HG03095 (cell line): Measurements from ENCODE around the gene CD7.
"Not testable (repeated sequence)": the region's sequence is repeated elsewhere in the genome, so short reads cannot be mapped to it uniquely, and the experiment has no call there.

Experiments used
- ATAC-seq: cut with Tn5 transposase; IDR thresholded peaks from one replicate; pipeline ENCODE4 v1.9.1; 2021; ENCODE audit warnings: moderate library complexity; ENCODE audit not compliant: unreplicated experiment

CD7 gene

DNA sequence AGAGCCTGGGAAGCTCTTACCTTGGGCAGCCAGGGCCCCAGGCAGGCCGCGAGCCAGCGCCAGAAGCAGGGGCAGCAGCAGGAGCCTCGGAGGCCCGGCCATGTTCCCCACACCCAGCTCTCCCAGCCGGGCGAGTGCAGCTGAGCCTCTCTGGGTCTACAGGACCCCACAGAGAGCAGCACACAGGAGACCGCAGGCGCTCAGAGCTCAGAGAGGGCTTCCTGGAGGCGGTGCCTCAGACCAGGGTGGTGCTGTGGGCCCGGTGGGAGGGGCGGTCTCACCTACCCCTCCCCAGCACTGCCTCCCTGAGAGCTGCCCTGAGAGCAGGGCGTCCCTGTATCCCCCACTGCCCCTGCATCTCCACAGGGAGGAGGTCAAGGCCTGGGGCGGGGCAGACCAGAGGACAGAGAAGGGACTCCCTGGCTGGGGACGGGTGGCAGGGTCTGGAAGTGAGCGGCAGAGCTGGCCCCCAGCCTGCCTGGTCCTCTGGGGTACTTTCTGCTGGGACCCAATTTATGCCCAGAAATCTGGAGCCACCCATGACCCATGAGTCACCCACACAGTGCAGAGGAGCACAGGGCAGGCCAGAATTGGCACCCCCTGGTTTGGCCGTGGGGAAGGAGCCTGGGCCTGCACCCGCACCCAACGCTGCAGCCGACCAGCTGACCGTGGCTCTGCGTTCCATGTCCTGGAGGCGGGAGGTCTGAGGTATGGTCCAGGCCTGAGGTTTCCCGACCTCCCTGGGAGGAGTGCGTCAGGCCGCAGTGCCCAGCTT lies at the start of gene CD7:
Gene CD7, minus strand, starts transcription at position 215 of the 775 bp plus-strand sequence. Its CDS starts 113 bp downstream, at position 102.
- no peak for ATAC-seq

DNA sequence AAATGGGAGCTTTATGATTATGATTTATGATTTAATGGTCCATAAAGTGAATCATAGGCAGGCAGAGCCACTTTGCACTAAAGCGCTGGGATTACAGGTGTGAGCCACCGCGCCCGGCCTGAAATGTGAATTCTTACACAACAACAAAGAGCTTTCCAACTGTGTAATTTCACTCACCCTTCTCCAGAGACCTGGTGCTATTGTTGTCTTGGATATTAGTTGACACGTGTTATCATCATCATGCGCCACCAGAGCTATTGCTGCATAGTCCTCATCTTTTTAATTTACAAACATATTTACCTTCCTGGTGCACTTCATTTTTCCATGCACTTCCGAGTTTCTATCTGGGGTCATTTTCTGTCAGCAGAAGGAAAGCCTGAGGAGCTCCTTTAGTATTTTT lies 49.3 kb upstream of the CD7 start:
- ATAC-seq: no peak

DNA sequence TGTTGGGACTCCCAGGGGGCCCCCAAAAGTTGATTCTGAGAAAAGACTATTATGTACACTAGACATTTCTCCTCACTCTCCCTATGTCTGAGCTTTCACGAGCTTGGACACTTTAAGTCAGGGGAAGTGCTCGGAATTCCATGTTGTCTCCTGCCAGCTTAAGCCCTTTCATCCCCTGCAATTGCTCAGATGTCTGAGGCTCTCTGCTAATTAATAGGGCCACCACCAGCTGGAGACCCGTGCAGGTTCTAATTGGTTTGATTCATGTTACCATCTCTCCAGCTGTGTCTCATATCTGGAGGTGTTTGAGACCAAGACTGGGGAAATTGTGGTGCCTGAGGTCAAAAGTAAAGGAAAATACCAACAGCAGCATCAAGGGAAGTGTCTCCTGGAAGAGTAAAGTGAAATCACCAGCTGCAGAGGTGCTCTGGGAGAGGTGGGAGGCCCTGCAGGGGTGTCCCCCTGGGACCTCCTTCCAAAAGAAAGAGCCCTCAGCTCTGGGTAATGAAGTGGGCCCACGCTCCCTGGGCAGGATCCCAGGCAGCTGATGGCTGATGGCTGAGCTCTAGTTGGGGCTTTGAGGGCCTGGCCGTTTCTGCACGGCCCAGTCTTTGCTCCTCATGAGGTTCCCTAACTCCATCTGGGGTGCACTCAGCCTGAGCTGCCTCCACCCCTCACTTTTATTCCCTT lies 48.3 kb upstream of the CD7 start:
- no peak for ATAC-seq

DNA sequence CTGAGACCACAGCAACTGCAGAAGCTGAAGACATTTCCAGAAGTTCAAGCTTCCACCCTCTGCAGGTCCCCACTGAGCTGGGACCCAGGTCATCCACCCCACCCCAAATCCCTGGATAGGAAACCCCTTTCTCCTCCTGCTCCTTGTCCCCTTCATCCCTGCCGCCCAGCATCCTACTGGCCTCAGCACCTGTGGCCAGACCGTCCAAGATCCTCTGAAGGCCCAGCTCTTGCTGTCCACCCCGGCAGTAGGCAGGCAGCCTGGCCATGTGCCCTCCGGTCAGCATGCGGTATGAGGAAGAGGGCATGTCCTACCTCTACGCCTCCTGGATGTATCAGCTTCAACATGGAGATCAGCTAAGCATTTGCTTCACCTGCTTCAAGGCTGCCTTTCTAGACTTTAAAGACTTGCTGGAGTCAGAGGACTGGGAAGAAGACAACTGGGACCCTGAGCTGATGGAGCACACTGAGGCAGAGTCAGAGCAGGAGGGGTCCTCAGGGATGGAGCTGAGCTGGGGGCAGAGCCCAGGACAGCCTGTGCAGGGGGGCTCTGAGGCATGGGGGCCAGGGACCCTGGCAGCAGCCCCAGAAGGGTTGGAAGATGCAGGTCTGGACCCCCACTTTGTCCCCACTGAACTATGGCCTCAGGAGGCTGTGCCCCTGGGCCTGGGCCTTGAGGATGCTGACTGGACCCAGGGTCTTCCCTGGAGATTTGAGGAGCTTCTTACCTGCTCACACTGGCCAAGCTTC lies 44.7 kb upstream of the CD7 start:
- ATAC-seq: no peak

DNA sequence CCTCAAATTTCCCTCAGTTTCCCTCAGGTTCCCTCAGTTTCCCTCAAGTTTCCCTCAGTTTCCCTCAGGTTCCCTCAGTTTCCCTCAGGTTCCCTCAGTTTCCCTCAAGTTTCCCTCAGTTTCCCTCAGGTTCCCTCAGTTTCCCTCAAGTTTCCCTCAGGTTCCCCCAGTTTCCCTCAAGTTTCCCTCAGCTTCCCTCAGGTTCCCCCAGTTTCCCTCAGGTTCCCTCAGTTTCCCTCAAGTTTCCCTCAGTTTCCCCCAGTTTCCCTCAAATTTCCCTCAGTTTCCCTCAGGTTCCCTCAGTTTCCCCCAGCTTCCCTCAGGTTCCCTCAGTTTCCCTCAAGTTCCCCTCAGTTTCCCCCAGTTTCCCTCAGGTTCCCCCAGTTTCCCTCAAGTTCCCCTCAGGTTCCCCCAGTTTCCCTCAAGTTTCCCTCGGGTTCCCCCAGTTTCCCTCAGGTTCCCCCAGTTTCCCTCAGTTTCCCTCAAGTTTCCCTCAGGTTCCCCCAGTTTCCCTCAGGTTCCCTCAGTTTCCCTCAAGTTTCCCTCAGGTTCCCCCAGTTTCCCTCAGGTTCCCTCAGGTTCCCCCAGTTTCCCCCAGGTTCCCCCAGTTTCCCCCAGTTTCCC lies 42.2 kb upstream of the CD7 start:
- ATAC-seq: not testable (repeated sequence)

DNA sequence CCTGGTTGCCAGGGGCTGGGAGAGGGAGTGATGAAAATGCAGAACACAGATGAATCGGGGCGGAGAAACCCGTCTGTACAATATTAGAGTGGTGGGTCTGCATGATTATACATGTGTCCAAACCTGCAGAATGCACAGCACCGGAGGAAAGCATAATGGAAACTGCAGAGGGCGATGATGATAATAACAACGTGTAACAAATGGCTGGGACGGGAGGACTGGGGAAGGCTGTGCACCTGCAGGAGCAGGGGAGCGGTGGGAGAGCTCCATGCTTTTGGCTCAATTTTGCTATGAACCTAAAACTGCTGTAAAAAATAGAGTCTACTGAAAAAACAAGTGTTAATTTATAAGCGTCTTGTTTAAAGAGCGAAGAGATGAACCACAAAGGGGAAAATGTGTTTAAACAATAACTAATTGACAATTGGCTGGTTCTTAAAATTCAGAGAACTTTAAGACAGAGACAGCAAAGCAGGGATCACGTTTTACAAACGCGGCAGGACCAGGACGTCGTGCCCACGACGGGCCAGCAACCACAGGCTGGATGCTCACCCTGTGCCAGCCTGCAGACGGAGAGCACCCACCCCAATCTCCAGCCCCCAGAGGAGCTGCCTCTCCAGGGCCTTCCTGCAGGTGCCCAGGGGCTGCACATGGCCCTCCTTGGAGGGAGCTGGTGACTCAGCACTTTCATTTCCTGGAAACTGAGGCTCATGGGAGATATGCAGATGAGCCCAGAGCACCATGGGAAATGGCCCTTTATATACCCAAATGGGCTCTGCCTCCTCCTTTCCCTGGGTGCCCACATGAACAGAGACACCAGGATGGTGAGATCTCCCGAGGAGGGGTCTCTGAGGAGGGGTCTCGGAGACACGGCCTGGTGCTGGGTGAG lies 41.3 kb upstream of the CD7 start, which contains the start of gene TEX19:
Gene TEX19, plus strand, starts transcription at position 783 of the 886 bp plus-strand sequence. CDS start 2,904 bp downstream, outside the sequence.
- no peak for ATAC-seq

DNA sequence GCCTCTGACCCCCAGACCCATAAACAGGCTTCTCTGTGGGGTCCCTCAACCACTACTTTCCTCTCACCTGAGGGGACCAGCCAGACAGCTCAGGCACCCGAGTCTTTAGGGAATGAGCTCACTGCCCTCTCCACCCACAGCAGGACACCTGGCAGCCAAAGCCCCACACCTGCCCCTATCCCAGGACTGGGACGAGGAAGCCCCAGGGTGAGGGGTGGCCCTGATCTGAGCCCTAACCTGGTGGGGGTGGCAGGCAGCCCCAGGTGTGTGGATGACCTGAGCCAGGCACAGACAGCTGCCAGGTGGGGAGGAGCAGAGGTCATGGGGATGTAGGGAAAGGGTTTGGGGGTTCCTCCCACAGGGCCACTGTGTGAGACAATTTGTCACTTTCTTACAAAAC lies 40.0 kb upstream of the CD7 start:
- no peak for ATAC-seq

DNA sequence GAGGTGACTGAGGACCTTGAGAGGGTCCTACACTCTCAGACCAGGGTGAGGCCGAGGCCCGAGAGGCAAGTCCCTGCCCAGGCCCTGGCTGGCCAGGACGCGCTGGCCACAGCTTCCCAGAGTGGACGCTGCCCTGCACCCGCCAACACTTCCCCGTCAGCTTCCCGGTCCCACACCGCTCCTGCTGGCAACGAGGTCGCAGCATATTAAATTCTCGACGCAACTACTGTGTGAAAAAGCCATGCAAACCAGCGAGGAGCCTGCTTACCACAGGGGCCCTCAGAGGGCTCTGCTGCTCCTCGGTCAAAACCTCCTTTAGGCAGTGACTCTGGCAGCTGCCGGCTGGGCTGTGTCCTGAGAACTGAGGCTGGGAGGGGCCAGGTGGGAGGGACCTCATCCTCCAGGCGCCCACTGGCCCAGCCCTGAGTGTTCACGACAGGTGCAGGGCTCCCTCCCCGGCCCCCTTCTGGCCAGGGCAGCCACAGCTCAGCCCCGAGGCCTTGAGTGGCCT lies 39.5 kb upstream of the CD7 start:
- no peak for ATAC-seq

DNA sequence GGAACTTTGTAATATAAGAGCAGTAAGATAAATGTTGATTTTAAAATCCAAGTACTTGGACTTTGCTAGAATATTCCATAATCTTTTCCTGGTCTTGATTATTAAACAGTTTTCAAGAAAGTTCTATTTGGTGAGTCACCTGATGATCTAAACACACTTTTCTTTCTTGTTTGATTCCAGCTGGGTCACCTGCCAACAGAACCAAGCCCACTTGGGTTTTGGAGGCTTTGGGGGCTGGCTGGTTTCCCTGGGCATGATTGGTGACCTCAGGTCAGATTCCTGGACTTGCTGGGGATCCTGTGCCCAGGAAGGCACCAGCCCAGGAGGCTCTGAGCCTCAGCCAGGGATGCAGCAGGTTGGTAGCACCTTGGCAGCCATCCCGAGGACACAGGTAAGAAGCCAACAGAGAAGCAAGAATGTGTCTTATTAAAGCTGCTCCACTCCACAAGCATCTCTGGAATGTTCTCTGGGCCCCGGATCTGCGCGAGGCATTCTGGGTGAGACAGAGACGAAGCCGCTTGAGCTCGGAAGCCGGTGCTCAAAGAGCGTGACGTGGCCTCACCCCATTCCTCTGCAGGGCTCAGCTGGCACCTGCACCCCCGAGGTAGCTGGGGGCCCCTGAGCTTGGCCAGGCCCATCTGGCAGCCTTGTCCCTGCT lies 38.5 kb upstream of the CD7 start:
- ATAC-seq: no peak

DNA sequence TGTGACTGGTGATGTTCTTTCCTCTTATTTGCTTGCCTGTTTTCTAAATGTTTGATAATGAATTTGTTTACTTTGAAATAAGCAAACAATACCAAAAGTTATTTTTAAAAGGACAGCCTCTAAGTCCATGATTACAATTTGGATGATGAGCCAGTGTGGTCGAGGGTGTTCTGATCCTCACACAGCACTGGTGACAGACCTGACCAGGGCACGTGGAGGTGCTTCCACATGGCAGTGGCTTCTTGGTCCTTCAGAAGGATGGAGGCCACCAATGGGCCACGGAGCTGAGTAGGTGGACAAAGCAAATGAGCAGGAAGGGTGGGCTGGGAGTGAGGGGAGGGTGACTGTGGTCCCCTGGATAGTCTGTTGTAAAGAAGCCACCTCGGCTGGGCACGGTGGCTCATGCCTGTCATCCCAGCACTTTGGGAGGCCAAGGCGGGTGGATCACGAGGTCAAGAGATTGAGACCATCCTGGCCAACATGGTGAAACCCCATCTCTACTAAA lies 37.4 kb upstream of the CD7 start:
- no peak for ATAC-seq

DNA sequence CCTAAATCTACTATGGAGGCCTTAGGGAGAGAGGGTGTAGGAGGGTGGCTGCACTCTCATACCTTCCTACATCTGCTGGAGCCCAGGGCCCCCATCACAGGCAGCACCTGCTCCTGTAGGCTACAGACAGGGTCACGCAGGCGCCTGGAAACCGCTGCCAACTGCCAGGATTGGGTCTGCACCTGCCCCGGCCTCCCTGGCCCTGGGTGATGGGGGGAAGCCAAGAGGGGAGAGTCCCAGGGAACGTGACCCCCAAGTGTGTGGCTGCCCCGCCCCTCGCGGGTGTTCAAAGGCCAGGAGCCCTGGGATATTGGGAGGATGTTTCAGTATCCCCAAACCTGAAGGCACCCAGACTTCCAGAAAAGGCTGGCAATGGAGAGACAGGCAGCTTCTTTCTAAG lies 36.1 kb upstream of the CD7 start:
- ATAC-seq: no peak

DNA sequence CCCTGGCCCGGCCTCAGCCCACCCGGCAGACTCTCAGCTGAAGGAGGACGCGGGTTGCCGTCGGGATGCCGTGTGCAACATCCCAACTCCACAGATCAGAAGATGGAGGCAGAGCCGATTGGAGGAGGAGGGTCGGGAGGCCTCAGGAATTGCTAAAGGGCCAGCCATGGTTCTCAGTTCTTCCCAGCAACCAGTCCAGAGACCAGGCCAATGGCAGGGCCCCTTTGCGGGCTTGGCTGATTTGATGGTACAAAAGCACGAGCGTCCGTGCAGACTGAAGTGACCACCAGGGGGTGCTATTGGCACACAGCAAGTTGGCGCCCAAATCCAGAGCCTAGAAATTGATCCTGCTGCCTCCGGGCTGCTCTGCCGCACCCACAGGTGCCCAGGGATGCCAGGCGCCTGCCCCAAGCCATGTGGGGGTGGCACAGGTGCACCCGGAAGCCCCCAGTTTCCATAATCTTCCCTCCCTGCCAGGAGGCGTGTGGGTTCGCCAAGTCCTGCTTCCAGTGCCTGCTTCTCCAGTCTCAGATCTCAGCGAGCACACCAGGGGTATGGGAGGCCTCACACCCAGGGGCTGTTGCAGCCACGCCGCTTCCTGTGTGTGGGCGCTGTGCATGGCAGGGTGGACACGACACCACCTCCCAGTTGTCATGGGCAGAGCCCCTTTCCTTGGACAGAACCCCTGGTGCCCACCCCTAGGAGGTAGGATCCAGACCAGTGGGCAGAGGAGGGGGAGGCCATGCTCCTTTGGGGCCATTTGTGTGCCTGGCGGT lies 34.5 kb upstream of the CD7 start:
- ATAC-seq: no peak

DNA sequence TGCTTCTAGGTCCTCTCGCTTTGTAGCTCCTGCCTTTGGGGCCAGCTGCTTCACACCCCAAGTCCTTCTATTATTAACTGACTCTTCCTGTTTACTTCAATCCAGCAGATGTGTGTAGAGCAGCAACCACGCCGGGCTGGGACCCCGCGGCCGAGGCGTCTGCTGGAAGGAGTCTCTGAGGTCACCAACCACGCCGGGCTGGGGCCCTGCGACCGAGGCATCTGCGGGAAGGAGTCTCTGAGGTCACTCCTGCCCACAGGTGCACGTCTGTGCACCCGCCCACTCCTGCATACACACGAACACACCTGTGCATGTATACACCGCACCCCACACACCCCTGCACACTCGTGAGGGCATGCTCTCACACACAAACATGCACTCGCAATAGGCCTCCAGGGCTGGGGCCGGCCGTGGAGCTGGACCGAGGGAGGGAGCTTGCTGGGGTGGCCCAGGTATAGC lies 33.9 kb upstream of the CD7 start:
- no peak for ATAC-seq

DNA sequence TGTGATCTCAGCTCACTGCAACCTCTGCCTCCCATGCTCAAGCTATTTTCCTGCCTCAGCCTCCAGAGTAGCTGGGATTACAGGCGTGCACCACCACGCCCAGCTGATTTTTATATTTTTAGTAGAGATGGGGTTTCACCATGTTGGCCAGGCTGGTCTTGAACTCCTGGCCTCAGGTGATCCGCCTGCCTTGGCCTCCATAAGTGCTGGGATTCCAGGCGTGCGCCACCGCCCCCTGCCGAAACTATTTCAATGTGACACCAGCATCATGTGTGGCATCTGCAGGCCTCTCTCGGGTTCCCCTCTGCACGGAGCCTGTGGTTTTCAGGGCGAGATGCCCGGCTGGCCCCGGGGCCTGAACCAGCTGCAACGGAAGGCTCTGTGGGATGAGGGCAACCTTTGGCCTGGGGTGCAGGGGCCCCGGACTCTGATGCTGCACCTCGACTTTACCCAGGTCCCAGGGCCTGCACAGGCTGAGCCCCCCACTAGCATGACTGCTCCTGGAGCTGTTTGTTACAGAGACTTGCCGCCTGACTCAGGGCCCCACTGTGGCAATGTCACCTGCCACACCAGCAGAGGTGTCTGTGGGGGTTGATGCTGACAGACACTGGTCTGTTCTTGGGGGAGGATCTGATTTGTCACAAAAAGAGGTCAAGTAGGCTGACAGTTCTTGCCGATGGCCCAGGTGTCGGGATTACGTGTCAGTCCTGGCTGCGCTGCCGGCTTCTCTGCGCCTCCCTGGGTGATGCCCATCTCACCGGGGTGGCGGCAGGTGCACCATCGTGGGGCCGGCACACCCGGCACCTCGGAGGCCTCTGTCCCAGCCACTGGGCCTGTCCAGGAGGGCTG lies 33.0 kb upstream of the CD7 start:
- no peak for ATAC-seq

DNA sequence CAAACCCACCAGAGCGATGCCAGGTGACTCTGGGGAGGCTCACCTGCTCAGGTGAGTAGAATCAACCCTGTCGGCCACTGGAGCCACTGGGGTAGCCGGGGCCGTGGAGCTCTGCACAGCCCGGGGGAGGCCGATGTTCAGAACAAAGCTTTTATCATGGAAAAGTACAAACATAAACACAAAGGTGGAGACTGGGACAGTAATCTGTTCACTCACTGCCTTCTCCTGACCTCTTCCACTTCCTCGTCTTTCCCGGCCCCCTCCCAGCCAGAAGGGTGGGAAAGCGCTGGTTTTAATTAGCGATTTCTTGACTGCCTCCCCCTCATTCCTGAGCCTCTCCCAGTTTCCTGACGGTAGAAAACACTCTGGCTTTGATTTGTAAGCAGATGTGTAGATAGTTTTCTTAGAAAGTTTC lies 31.9 kb upstream of the CD7 start:
- ATAC-seq: no peak

DNA sequence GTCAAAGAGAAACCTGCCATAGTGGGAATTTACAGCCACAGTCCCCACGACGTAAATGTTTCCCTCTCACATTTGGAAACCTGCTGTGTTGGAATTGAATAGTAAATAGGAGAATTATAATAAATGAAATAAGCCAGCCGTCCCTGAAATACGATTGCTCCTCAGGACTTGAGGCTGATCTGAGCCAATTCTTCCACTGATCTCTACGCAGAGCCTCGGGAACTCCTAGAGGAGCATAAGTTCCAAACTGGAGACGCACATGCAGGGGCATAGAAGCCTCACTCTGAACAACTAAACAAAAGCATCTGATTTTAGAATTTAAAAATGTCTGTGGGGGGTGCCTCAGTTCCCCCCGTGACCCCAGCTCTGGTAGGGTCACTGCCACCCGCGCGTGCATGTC lies 31.5 kb upstream of the CD7 start:
- ATAC-seq: no peak

DNA sequence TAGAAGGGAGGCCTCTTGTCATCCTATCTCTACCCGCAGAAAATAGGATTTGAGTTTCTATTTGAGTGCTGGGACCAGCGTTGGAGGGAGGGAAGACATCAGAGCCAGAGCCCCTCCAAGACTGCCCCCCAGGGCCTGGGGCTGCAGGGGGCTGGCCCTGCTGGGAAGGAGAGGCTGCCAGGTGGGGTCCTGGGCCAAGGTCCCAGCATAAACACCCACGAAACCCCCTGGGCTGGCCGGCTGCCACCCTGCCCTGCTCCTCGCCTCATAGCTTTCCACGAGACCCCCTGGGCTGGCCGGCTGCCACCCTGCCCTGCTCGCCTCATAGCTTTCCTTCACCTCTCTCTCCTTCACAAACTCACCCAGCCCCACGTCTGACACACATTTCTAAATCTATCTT lies 31.0 kb upstream of the CD7 start:
- no peak for ATAC-seq

DNA sequence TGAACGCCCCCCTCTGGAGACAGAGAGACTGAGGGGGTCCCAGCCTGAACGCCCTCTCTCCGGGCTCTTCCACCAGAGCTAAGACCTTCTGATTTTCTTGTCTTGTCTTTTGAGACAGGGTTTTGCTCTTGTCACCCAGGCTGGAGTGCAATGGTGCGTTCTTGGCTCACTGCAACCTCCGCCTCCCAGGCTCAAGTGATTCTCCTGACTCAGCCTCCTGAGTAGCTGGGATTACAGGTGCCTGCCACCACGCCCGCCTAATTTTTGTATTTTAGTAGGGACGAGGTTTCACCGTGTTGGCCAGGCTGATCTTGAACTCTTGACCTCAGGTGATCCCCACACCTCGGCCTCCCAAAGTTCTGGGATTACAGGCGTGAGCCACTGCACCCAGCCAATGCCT lies 30.6 kb upstream of the CD7 start:
- ATAC-seq: not testable (repeated sequence)
